Limb (tissue), 2 donors: Measurements from ENCODE around the gene USP6.
"Not testable (repeated sequence)": the region's sequence is repeated elsewhere in the genome, so short reads cannot be mapped to it uniquely, and the experiment has no call there.

Experiments used
- DNase-seq, 2 donors: peaks; one replicate each; pipeline ENCODE4 v3.0.0-alpha.2; 2016; ENCODE audit errors: extremely low spot score in 2 of 2

The USP6 gene

DNA sequence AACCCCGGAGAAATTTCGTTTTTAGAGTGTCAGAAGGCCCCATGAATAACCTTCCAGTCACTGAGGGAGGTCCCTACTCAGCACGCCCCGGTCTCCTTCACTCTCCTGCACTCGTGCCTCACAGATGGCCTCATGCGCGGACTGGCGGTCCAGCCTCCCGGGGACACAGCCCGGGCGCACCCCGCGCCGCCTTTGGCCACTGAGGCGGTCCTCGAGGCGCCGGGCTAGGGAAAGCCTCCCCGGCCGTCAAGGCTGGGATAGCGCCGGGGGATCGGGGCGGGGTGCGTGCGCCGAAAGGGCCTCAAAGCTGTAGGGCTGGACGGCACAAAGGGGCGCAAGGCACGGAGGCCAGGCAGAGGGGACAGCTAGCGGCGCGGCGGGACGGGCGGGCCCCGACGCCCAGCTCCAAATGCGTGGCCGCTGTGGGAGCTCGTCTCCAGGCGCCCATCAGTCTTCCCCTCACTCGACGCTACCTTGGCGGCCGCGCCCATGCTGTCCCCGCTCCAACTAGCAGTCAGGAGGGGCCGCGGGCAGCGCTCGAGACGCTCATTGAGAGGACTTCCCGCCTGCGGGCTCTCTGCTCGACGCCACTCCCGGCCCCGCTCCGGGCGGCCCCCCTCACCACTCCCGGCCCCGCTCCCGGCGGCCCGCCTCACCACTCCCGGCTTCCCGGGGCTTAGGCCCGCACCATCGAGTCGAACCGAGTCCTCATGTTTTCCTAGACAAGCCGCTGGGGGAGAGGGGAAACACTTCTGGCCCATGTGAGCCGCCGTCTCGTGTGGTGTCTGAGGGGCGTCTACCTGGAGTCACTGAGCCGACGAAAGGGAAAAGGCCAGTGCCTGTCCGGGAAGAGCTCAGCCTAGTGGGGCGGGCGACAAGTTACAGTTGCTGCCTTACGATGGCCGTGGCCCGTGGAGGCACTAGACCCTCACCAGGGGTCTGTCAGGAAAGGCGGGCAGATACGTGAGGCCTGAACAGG, at the start of gene USP6:
Gene USP6, plus strand, starts transcription at position 360 of the 979 bp plus-strand sequence. CDS start 14,336 bp downstream, outside the sequence.
- peak in 1 of 2 donors; percentile 50 for DNase-seq

DNA sequence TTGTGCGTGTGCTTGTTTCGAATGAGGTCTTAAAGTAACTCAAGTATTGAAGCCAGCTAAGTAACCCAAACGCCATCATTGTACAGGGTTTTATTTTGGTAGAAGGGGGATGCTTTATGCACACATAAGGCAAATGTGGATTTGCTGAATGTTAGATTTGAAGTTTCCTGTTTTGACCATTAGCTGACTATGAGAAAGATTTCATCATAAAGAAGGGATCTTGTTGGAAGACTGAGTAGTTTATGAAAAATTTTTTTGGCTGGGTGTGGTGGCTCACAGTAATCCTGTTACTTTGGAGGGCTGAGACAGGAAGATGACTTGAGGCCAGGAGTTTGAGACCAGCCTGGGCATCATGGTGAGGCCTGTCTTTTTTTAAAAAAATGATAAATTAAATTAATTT, 47.6 kb upstream of the USP6 start:
- no peak for DNase-seq

DNA sequence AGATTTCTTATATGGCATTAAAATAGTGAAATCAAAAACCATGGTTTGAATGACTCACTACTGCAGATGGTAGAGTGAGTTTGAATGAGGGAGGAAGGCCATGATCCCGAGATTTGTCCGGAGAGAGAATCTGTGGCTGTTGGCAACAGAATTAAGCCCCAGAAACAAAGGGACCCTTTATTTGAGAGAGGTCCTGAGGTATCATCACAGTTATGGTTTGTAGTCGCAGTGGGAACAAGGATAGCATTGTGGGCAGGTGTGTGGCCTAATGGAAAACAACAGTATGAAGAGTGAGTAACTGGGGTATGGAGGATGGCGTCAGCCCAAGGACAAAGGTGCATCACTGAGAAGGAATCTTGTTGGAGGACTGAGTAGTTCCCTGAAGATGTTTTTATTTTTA, 46.1 kb upstream of the USP6 start:
- no peak for DNase-seq

DNA sequence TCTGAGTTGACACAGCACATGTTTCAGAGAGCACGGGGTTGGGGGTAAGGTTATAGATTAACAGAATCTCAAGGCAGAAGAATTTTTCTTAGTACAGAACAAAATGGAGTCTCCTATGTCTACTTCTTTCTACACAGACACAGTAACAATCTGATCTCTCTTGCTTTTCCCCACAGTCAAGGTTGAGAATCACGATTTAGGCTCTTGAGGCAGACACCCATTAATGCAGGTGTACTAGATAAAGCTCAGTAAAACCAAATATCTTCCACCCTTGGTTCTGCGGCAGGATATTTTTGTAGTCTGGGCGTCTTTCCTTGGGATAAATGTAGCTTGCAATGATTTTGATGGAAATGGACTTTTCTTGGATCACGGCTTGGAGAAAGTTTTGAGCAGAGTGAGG, 40.4 kb upstream of the USP6 start:
- not testable (repeated sequence) for DNase-seq

DNA sequence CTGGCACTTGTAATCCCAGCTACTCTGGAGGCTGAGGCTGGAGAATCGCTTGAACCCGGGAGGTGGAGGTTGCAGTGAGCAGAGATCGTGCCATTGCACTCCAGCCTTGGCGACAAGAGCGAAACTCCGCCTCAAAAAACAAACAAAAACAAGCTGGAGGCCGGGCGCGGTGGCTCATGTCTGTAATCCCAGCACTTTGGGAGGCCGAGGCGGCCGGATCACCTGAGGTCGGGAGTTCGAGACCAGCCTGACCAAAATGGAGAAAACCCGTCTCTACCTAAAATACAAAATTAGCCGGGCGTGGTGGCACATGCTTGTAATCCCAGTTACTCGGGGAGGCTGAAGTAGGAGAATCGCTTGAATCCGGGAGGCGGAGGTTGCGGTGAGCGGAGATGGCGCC, 38.6 kb upstream of the USP6 start:
- not testable (repeated sequence) for DNase-seq

DNA sequence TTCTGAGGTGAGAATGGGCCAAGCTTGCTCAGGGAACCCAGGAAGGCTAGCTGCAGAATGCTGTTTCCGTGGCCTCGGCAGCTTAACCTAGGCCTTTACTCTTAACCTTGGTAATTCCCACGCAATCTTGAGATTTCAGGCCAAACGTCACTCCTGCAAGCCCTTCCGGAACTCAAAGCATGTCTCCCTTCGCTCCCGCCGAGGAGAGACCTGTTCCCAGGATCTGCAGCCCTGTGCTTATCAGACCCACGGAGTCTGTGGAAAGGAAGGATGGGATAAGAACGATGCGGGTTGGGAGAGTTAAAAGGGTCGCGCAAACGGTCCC, 38.1 kb upstream of the USP6 start:
- DNase-seq, result no peak

DNA sequence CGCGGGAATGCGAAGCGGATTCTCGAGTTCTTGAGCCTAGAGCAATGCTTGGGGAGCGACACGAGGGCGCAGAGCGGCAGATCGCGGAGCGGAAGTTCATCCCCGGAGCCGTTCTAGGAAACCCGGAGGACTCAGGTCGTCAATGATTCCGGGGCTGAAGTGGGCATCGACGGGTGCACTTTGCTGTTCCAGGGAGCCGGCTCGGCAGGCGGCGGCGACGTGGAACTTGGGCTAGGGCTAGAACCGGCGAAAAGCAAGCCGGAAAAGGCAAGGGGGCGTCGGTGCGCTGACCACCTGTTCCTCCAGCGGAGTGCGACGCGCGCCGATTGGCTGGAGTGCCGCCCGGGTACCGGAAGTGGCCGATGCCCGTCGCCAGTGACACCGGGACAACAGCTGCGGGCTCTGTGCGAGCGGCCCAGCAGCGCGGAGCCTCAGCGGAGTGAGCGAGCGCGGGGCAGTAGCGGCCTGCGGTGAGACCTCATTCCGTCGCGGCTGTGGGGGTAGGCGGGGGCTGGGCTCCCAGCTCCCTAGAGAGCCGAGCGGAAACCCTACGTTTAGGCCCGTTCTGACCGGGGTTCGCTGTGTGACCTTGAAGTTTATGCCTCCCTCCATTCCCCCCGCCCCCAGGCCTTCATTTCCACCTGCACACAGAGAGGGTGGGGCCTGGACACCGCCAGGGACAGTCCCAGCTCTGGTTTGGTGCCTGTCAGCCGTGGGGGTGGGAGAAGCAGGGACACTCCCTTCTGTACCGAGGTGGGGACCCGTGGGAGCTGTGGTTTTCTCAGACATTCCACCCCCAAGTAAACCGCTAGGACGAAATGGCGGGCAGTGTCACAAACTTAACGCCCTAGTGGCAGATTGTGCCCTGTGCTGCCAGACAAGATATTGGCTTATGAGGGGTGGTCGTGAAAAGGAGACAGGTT, 37.5 kb upstream of the USP6 start, which contains the start of gene ZFP3:
Gene ZFP3, plus strand, starts transcription at position 362 of the 923 bp plus-strand sequence. CDS start 13,038 bp downstream, outside the sequence.
- DNase-seq, result peak; percentile 83 to 90

DNA sequence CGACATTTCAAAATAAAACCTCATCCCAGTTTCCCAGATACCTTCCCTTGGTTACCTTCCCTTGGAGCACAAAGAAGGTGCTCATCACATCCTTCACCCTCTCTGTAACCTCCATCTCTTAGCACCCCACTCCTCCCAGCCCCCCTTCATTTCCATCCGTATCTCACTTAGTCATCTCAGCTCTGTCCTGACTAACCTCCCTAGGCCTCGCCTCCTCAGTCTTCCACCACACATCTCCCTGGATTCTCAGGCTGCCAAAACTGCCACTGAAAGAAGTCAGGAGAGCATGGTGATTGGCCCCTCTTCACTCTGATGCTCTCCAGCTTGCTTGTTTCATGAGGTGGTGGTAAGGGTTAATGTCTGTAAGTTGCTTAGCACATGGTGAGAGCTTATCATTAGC, 35.2 kb upstream of the USP6 start:
- no peak for DNase-seq

DNA sequence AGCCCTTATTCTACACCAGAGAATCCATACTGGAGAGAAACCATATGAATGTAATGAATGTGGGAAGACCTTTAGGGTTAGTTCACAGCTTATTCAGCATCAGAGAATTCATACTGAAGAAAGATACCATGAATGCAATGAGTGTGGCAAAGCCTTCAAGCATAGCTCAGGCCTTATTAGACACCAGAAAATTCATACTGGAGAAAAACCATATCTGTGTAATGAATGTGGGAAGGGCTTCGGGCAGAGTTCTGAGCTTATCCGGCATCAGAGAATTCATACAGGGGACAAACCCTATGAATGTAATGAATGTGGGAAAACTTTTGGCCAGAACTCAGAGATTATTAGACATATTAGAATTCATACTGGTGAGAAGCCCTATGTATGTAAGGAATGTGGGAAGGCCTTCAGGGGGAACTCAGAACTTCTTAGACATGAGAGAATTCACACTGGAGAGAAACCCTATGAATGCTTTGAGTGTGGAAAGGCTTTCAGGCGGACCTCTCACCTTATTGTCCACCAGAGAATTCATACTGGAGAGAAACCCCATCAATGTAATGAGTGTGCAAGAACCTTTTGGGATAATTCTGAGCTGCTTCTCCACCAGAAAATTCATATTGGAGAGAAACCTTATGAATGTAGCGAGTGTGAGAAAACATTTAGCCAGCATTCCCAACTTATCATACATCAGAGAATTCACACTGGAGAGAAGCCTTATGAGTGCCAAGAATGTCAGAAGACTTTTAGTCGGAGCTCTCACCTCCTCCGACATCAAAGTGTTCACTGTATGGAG, 23.4 kb upstream of the USP6 start:
- DNase-seq, result no peak

DNA sequence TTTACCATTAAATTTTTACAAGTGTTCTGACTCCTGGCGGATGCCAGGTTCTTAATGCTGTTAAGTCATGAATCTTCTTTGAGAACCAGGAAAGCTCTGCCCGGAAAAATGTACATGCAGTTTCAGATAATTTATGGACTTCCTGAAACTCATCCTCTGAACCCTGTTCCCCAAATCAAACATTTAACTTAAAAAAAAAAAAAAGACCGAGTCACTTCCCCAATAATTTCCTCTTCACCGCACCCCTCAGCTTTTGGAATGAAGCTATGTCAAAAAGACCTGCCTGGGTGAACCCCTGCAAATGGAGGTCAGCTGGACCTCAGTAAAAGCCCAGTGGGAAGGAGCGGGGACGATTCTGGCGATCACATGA, 19.1 kb upstream of the USP6 start:
- no peak for DNase-seq

DNA sequence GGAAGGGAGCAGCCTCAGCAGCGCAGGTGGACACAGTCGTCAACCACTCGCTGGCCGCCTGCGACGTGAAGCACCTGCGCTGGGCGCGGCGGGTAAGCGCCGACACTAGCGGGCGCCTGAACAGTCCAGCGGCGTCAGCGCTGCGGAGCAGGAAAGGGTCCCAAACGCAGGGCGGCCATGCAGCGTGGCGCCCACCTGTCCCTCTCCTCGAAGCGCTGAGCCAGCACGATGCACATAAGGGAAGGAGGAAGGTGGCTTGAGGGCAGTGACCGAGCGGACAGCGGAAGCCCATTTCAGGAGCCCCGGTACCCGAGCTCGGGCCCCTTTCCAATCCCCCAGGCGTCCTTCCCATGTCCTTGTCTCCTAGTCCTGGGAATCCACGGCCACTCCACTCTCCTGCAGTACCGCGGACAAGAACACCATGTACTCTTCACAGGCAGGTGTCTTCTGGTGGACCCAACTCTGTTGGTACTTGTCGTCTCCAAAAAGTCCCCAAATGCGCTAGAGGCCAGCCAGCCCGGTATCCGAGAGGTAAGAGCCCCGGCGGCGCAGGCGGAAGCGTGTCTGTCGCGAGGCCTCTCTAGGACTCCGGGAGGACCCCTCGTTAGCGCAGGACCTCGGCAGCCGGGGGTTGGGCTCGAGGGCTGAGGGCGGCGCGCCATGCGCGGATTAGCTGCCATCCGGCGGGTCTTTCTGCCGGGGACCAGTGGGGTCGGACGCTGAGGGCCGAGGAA, 18.6 kb upstream of the USP6 start:
- DNase-seq, result peak; percentile 83 to 88

DNA sequence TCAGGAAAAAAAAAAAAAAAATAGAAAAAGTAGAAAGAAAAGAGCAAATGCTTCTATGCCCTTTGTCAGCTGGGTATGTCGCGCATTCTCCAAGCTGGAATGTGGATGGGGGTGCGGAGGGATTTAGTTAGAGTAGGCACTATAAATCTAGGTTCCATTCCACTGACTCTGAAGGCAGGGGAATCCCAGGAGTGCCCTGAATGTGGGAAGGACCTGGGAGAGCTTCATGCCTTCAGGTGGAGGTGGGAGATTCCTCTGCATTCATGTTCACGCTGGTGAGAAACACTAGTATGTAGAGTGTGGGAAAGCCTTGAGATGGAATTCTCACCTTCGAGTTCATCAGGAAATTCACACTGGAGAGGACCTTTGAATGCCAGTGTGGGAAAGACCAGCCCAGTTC, 16.6 kb upstream of the USP6 start:
- no peak for DNase-seq

DNA sequence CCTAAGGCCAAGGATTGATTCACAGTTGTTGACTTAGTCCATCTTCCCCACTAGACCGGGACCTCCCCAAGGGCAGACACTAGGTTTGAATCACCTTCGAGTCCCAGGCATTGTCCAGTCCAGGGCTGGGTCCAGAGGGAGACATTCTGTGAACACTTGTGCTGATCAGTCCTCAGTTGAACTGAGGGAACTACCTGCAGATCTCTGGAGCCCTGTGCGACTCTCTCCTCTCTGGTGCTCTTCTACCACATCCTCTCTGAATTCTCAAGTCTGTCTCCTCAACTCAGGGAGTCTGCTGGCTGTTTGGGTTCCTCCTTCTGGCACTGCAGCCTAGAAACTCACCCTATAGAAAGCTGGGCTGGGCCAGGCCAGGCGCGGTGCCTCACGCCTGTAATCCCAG, 15.0 kb upstream of the USP6 start:
- DNase-seq, result no peak

DNA sequence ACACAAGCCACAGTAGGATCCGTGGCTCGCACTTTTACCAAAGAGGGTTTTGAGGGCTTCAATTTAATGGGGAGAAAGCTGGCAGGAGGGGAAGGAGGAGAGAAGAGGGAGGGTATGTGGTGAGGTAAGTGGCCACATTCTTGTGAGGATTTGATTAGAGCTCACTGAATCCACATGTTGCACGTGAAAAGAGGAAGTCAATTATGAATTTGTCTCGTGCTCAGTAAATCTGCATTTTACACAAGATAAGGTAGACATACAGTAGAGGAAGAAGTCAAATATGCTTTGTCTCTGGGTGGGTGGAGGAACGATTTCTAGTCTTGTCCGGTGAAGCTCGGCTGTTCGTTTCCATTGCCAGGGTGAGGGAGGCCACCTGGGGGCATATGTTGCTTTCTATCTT, 5.0 kb upstream of the USP6 start:
- no peak for DNase-seq

DNA sequence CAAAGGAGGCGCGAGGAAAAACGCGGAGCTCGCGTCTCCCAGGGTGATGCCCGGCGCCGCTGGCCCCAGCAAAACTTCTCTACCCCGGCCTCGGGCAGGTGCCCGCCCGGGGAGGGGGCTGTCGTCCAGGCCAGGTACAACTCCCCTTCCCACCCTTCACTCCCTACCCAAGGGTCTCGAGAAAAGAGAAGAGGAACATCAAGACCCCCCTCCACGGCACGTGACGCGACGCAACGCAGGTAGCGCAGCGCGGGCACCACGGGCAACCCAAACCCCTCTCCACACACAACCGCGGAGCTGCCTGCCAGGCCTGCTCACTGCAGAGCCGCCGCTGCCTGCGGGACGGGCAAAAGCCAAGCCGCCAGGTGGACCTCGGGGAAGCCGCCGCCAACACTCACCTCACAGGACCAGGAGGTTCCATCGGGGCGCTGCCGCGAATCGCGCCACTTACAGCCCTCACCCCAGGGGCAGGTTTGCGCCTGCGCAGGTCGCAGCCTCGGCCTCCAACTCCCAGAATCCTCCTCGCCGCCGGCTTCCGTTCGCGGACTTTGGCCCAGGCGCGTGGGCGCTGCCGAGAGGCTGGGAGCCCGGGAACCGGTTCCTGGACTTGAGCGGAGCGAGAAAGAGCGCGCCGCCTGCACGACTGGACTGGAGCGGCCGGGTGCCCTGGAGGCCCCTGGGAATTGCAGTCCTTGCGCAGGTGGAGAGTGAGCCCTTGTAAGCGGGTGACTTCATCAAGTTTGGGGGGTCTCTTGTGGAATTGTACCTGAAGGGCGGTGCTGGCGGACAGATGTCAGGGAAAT, 4.2 kb upstream of the USP6 start, which contains the start of gene ZNF232:
Gene ZNF232, minus strand, starts transcription at position 477 of the 803 bp plus-strand sequence. Its CDS starts 56 bp downstream, at position 421.
- peak; percentile 90 to 95 for DNase-seq

DNA sequence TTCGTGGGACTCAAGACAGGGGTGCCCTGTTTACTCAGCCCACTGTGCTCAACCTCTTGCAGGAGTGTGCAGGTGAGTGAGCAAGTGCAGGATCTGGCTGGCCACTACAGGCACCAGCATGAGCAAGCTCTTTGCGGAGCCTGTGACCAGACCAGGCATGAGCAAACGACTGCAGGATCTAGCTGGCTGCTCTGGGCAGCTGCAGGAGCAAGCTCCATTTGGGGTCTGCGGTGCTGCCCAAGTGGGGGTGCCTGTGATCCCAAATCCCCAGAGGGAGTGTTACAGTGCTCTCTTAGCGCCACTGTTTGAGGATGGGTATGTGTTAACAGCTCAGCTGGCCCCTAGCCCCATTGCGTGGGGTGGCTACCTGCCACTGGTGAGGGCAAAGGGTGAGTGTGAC, 2.4 kb downstream of the USP6 start:
- DNase-seq, result no peak

DNA sequence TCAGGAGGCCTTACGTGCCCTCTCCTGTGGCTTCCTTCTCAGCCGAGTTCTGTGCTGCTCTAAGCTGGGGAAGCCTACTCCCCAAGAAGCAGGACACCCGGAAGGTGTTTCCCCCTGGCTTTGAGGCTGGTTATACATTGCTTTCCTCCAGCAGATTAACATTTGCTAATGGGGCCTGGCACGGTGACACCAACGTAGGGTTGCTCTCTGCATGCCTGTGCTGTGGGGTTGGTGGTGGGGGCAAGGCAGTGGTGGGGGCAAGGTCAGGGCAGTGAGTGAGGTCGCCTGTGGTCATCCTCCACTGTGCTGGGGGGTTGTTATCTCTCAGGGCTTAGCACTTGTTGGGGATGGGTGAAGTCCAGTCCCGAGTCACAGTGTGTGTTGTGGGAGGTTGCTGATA, 4.2 kb downstream of the USP6 start:
- DNase-seq, result peak in 1 of 2 donors; percentile 18

DNA sequence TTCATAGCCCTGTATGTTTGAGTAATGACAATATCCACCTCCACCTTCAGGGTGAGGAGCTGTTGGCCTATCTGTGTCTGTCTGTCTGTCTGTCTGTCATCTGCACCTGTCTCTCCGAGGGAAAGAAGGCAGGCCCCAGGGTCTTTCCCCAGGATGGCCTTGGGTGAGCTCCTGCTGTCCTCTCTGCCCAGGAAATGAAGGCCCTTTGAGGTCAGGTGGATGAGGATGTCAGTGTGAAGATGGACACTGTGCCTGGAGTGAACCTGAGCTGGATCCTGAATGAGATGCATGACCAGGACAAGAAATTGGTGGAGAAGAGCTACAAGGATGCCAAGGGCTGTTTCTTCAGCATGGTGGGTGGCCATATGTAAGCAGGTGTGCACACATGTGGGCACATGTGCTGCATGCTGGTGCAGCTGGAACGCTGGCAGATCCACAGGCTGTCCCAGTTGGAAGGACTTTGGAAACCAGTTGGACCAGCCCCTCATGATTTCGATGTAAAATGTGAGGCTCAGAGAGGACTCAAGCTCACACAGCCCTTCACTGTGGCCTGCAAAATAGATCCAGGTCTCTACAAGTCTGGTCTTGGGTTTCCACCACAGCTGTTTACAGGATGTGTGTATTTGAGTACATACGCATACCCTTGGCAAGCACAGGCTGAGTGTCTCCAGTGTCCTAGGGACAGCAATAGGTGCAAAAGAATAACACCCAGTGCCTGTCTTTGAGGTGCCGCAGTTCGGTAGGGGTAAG, 4.8 kb downstream of the USP6 start:
- DNase-seq, result peak in 1 of 2 donors; percentile 34
